Lower leg skin (tissue), 4 donors: ENCODE results near the gene DPP6. TPM values are rescaled to one million over a fixed set of nuclear protein-coding genes. Genes with fewer than 3 reads are reported as not detected.
"Not testable (repeated sequence)": the region's sequence is repeated elsewhere in the genome, so short reads cannot be mapped to it uniquely, and the experiment has no call there.

ENCODE experiments used
- DNase-seq, 2 donors: peaks; one replicate each; pipeline ENCODE4 v3.0.0-alpha.2; 2019; ENCODE audit warnings: low spot score in 2 of 2
- H3K4me3 ChIP-seq: fragments of 200-600 bp; sonication (generic); 2 replicates; pipeline ENCODE4 v1.5.1; 2017; ENCODE audit warnings: mild to moderate bottlenecking, low read depth; ENCODE audit not compliant: poor library complexity, severe bottlenecking
- POLR2A ChIP-seq, 2 donors: fragments of 450-650 bp; IDR thresholded peaks; one replicate each; pipeline ENCODE4 v1.6.1; 2016 to 2017; ENCODE audit warnings: antibody characterized with exemption in 2 of 2, mild to moderate bottlenecking in 1 of 2, moderate library complexity in 1 of 2
- WGBS, 2 donors: methylation state at CpG; one replicate each; pipeline ENCODE4 v1.1.5; 2018; 5-methylcytosine and 5-hydroxymethylcytosine counted together
- intact Hi-C: fragments of 100-400 bp; cut with DNase I; formaldehyde crosslinking; loops from one replicate; pipeline ENCODE4 v1.15.0; 2023; ENCODE audit warnings: low total_unique reads
- total RNA-seq, 4 donors: library from RNA; depleted of rRNA; stranded (reverse); fragments of >200 nt; gene quantifications; one replicate each; pipeline ENCODE4 v1.1.0, GENCODE V29; 2016
- TF ChIP-seq, protein P1 (sequence below), 3 donors: fragments of 450-650 bp; IDR thresholded peaks; one replicate each; pipeline ENCODE4 v1.5.1; 2016; ENCODE audit warnings: antibody characterized with exemption in 3 of 3, mild to moderate bottlenecking in 3 of 3, moderate library complexity in 2 of 3

DPP6 gene
- total RNA-seq, 4 donors from 2014 or later = 1.0 to 4.5 (median 2.9) TPM

DNA sequence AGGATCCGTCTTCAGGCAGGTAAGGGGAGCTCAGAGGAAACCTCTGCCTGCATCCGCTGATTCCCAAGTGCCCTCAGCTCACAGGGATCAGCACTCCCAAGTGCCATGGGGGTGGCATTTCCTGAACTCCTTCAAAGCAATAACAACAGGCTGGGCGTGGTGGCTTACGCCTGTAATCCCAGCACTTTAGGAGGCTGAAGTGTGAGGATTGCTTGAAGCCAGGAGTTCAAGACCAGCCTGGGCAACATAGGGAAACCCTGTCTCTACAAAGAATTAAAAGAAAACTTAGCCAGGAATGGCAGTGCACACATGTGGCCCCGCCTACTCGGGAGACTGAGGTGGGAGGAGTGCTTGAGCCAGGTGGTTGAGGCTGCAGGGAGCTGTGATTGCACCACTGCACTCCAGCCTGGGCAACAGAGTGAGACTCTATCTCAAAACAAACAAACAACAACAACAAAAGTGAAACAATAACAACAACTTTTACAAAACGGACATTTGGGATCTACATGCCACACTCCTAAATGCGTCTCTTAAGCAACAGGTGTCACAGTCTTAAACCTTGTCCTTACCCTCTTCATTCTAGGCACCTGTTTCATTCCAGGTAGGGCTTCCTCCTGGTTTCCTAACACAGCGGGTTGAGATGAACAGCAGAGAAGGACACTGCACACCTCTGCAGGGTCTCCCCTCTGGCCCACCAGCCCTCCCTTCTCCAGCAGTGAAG lies 877.0 kb downstream of the DPP6 start:
- intact Hi-C loops = loop anchor here (5.0 kb wide), 1 partner anchor 413 kb away; no protein-coding TSS in a partner anchor
- H3K4me3 ChIP-seq = peak overlapping the region; percentile 49
- WGBS, 2 donors = 49 to 57% methylated on average over 9 of the region's 9 CpGs
- no peak for DNase-seq
- no peak for TF ChIP-seq POLR2A (IDR thresholded peaks at IDR 0.05)
- TF ChIP-seq, protein P1, sequence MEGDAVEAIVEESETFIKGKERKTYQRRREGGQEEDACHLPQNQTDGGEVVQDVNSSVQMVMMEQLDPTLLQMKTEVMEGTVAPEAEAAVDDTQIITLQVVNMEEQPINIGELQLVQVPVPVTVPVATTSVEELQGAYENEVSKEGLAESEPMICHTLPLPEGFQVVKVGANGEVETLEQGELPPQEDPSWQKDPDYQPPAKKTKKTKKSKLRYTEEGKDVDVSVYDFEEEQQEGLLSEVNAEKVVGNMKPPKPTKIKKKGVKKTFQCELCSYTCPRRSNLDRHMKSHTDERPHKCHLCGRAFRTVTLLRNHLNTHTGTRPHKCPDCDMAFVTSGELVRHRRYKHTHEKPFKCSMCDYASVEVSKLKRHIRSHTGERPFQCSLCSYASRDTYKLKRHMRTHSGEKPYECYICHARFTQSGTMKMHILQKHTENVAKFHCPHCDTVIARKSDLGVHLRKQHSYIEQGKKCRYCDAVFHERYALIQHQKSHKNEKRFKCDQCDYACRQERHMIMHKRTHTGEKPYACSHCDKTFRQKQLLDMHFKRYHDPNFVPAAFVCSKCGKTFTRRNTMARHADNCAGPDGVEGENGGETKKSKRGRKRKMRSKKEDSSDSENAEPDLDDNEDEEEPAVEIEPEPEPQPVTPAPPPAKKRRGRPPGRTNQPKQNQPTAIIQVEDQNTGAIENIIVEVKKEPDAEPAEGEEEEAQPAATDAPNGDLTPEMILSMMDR (IDR thresholded peaks at IDR 0.05) = no peak

DNA sequence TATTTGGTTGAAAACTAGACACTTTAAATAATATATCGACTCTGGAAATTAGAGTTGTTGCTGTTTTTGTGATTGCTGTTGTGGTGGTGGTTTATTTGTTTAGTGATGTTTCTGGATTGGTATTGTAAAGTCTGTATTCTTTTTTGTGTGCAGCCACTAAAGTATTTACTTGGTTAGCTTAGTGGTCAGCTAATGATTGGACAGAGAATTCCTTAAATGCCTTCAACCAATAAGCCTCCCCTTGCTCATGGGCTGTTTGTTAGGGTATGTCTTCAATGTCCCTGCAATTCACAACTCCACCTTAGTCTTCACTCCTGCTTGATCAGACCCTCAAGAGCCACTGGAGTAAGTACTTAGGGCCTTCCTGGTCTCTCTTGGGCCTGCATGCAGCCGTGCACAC lies 879.7 kb downstream of the DPP6 start:
- 86 to 91% methylated on average over 2 of the region's 2 CpGs for WGBS, 2 donors
- no peak for DNase-seq
- intact Hi-C loops = no loop called here
- no peak overlapping the region for H3K4me3 ChIP-seq
- TF ChIP-seq, protein P1 (IDR thresholded peaks at IDR 0.05) = no peak
- TF ChIP-seq POLR2A (IDR thresholded peaks at IDR 0.05) = no peak

DNA sequence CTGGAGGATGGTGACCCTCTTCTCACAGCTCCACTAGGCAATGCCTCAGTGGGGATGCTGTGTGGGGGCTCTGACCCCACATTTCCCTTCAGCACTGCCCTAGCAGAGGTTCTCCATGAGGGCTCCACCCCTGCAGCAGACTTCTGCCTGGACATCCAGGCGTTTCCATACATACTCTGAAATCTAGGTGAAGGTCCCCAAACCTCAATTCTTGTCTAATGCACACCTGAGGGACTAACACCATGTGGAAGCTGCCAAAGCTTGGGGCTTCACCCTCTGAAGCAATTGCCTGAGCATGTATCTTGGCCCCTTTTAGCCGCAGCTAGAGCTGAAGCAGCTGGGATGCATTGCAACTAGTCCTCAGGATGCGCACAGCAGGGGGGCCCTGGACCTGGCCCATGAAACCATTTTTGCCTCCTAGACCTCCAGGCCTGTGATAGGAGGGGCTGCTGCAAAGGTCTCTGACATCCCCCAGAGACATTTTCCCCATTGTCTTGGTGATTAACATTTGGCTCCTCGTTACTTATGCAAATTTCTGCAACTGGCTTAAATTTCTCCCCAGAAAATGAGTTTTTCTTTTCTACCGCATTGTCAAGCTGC lies 882.3 kb downstream of the DPP6 start:
- intact Hi-C loops, DNase-seq: not testable (repeated sequence)
- 84 to 92% methylated on average over 4 to 5 of the region's 5 CpGs for WGBS, 2 donors

DNA sequence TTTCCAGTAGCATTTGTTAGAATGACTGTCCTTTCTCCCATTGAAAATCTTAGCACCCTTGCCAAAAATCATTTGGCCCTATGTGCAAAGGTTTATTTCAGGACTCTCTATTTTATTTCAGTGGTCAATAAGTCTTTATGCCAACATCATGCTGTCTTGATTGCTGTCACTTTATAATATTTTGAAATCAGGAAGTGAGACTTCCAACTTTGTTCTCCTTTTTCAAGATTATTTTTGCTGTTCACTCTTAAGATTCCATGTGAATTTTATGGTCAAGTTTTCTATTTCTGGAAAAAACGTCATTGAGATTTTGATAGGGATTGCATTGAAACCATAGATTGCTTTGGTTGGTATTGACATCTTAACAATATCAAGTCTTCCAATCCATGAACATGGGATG lies 885.6 kb downstream of the DPP6 start:
- WGBS, 2 donors = 64 to 67% methylated on average over 1 of the region's 1 CpG
- intact Hi-C loops = no loop called here
- H3K4me3 ChIP-seq = no peak overlapping the region
- no peak for TF ChIP-seq POLR2A (IDR thresholded peaks at IDR 0.05)
- TF ChIP-seq, protein P1 (IDR thresholded peaks at IDR 0.05) = no peak
- DNase-seq = no peak

More for the DNA sequence above, 882.3 kb downstream of the DPP6 start:
- H3K4me3 ChIP-seq = not testable (repeated sequence)

DNA sequence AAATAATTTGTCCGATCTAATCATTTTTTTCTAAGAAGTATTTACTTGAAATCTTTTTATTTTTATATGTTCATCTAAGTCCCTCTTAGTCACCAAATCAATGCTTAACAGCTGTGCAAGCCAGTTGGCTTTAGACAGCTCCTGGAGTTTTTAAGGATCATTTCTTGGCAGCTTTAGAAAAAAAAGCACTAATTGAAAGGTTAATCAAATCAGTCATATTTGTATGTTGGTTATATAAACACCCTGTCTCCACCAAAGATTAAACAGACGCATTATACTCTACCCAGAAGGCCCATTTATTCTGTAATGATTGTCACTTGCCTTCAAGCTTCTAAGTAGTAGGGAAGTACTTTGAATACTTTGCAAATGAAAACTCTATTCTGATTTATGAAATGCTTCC lies 890.5 kb downstream of the DPP6 start:
- 81 to 82% methylated on average over 2 of the region's 2 CpGs for WGBS, 2 donors
- no peak for DNase-seq
- H3K4me3 ChIP-seq = no peak overlapping the region
- intact Hi-C loops = loop anchor here (5.0 kb wide), 1 partner anchor 1015 kb away; no protein-coding TSS in a partner anchor
- TF ChIP-seq, protein P1 (IDR thresholded peaks at IDR 0.05) = no peak
- TF ChIP-seq POLR2A (IDR thresholded peaks at IDR 0.05) = no peak
